Heart left ventricle (tissue), 13 donors: ENCODE results near the gene YWHAQ.

Source experiments
- CTCF ChIP-seq, 12 donors: fragments of 200-600 bp; sonication (generic) in 4 of 12; IDR thresholded peaks; one replicate each; pipeline versions ENCODE4 v1.5.0 to v1.8.0; 2018 to 2022; ENCODE audit warnings: antibody characterized with exemption in 12 of 12, mild to moderate bottlenecking in 5 of 12
- POLR2A ChIP-seq, 2 donors: fragments of 450-650 bp; IDR thresholded peaks; one replicate each; pipeline ENCODE4 v1.6.1; 2017; ENCODE audit warnings: antibody characterized with exemption in 2 of 2, mild to moderate bottlenecking in 2 of 2, moderate library complexity in 2 of 2
- donor health status: ischemic (EF 13 %, LVEDD 7.1; RV severe dilation, severe dysfunction).
- donor health status: DM: no; HTN: yes; CAD: no.
- donor health status: DM: no; HTN: no; CAD: no.
- donor health status: ischemic (EF 25% LVEDD 6.9; RV normal size, moderate dysfunction).
- donor health status: ischemic (EF 25% LVEDD 5.7; RV mildly dilated, moderate dysfunction).
- donor health status: ischemic (EF 35%, LVEDD 5.7; RV mildly dilated, moderate dysfunction).
- donor health status: nonischemic (EF 11% LVEDD 7.7; RV severe dilation, severe dysfunction).
- donor health status: DM: yes; HTN: yes; CAD: no.
- donor health status: PGD.
- donor health status: ischemic (EF 29% LVEDD 5.4; RV normal size, mild dysfunction).
- donor health status: nonischemic (EF 23%, LVEDD 6.1; RV moderate dilation, normal function).

- TF ChIP-seq POLR2A (IDR thresholded peaks at IDR 0.05) (no peak), CTCF (IDR thresholded peaks at IDR 0.05) (no peak)
Observed at GRCh38 chr2:9665898-9666297, 35.1 kb upstream of the YWHAQ start.
